H9 (cell line): ENCODE results near the gene HKDC1. TPM values are rescaled to one million over a fixed set of nuclear protein-coding genes. Genes with fewer than 3 reads are reported as not detected.

Source experiments
- DNase-seq: peaks from one replicate; pipeline ENCODE4 v3.0.0-alpha.2; 2017
- H2AFZ ChIP-seq: one replicate; pipeline ENCODE4 v1.6.1; 2013; ENCODE audit warnings: mild to moderate bottlenecking, low read length, control low read depth, moderate library complexity
- H2AK5ac ChIP-seq: 2 replicates; pipeline ENCODE4 v1.6.1; 2013; ENCODE audit warnings: low read length, control low read depth, mixed read lengths; ENCODE audit not compliant: insufficient read length
- H2BK120ac ChIP-seq: one replicate; pipeline ENCODE4 v1.6.1; 2013; ENCODE audit warnings: low read depth, mild to moderate bottlenecking, low read length, control low read depth, inconsistent platforms; ENCODE audit not compliant: poor library complexity, severe bottlenecking
- H2BK12ac ChIP-seq: 2 replicates; pipeline ENCODE4 v1.6.1; 2013; ENCODE audit warnings: low read length, control low read depth, mixed read lengths, low read depth; ENCODE audit not compliant: insufficient read length
- H2BK15ac ChIP-seq: 2 replicates; pipeline ENCODE4 v1.6.1; 2013; ENCODE audit warnings: low read depth, low read length, control low read depth
- H2BK20ac ChIP-seq: one replicate; pipeline ENCODE4 v1.6.1; 2013; ENCODE audit warnings: low read depth, mild to moderate bottlenecking, low read length, control low read depth, inconsistent platforms; ENCODE audit not compliant: poor library complexity, severe bottlenecking
- H2BK5ac ChIP-seq: 2 replicates; pipeline ENCODE4 v1.6.1; 2013; ENCODE audit warnings: low read length, control low read depth, mixed read lengths; ENCODE audit not compliant: insufficient read length
- H3K14ac ChIP-seq: 2 replicates; pipeline ENCODE4 v1.6.1; 2013; ENCODE audit warnings: low read length, control low read depth; ENCODE audit not compliant: insufficient read depth
- H3K18ac ChIP-seq: 2 replicates; pipeline ENCODE4 v1.6.1; 2013; ENCODE audit warnings: low read depth, mild to moderate bottlenecking, mixed read lengths, low read length, control low read depth; ENCODE audit not compliant: insufficient read length
- H3K23ac ChIP-seq: 2 replicates; pipeline ENCODE4 v1.6.1; 2013; ENCODE audit warnings: low read length, control low read depth, mixed read lengths, low read depth; ENCODE audit not compliant: insufficient read length
- H3K23me2 ChIP-seq: 2 replicates; pipeline ENCODE4 v1.6.1; 2013; ENCODE audit warnings: low read depth, mild to moderate bottlenecking, mixed read lengths, low read length, control low read depth; ENCODE audit not compliant: insufficient read length, poor library complexity, severe bottlenecking
- H3K27ac ChIP-seq: 2 replicates; pipeline ENCODE4 v1.5.1; 2013; ENCODE audit warnings: low read length, control low read depth, mixed read lengths, low read depth; ENCODE audit not compliant: insufficient read length
- H3K27me3 ChIP-seq: 2 replicates; pipeline ENCODE4 v1.6.1; 2013; ENCODE audit warnings: low read length, control low read depth, inconsistent platforms; ENCODE audit not compliant: insufficient read depth
- H3K4ac ChIP-seq: 2 replicates; pipeline ENCODE4 v1.6.1; 2013; ENCODE audit warnings: low read depth, mild to moderate bottlenecking, control low read depth, inconsistent platforms, low read length, moderate library complexity
- H3K4me1 ChIP-seq: 2 replicates; pipeline ENCODE4 v1.6.1; 2013; ENCODE audit warnings: low read length, control low read depth, inconsistent platforms; ENCODE audit not compliant: insufficient read depth
- H3K4me2 ChIP-seq: 2 replicates; pipeline ENCODE4 v1.6.1; 2013; ENCODE audit warnings: low read length, control low read depth, mixed read lengths; ENCODE audit not compliant: insufficient read length, insufficient read depth
- H3K56ac ChIP-seq: 2 replicates; pipeline ENCODE4 v1.6.1; 2013; ENCODE audit warnings: low read depth, mild to moderate bottlenecking, mixed read lengths, low read length, control low read depth; ENCODE audit not compliant: insufficient read length
- H3K79me1 ChIP-seq: 2 replicates; pipeline ENCODE4 v1.6.1; 2013; ENCODE audit warnings: low read depth, mild to moderate bottlenecking, moderate library complexity, low read length, control low read depth, inconsistent platforms; ENCODE audit not compliant: insufficient read depth, poor library complexity, severe bottlenecking
- H3K79me2 ChIP-seq: 2 replicates; pipeline ENCODE4 v1.6.1; 2013; ENCODE audit warnings: low read length, control low read depth, inconsistent platforms; ENCODE audit not compliant: insufficient read depth
- H3K9ac ChIP-seq: 2 replicates; pipeline ENCODE4 v1.6.1; 2013; ENCODE audit warnings: low read length, control low read depth, mixed read lengths; ENCODE audit not compliant: insufficient read length; ENCODE audit errors: extremely low read depth
- H3K9me3 ChIP-seq: one replicate; pipeline ENCODE4 v1.6.1; 2013; ENCODE audit warnings: low read depth, low read length, inconsistent platforms; ENCODE audit not compliant: control insufficient read depth
- H3T11ph ChIP-seq: one replicate; pipeline ENCODE4 v1.6.1; 2013; ENCODE audit warnings: mild to moderate bottlenecking, low read length, control low read depth, inconsistent platforms
- H4K20me1 ChIP-seq: one replicate; pipeline ENCODE4 v1.6.1; 2013; ENCODE audit not compliant: control insufficient read depth, insufficient read length, insufficient read depth
- H4K5ac ChIP-seq: 2 replicates; pipeline ENCODE4 v1.6.1; 2013; ENCODE audit warnings: low read depth, mild to moderate bottlenecking, mixed read lengths, low read length, control low read depth; ENCODE audit not compliant: insufficient read length
- H4K8ac ChIP-seq: replicated peaks from 2 replicates; pipeline ENCODE4 v1.6.1; 2013; ENCODE audit warnings: low read length, control low read depth, mixed read lengths, low read depth; ENCODE audit not compliant: insufficient read length
- H4K91ac ChIP-seq: 2 replicates; pipeline ENCODE4 v1.6.1; 2013; ENCODE audit warnings: low read depth, mild to moderate bottlenecking, moderate library complexity, mixed read lengths, low read length, control low read depth; ENCODE audit not compliant: insufficient read length
- H3K27ac Mint-ChIP-seq, 3 experiments: 2 replicates in 2 of 3; 3 replicates in 1 of 3; pipeline ENCODE4 v1.8.0; 2020 to 2021; ENCODE audit warnings: mixed read lengths in 3 of 3, mild to moderate bottlenecking in 1 of 3, moderate library complexity in 1 of 3
- H3K27me3 Mint-ChIP-seq: 2 replicates; pipeline ENCODE4 v1.8.0; 2021; ENCODE audit warnings: low read depth, mild to moderate bottlenecking, moderate library complexity, mixed read lengths
- H3K36me3 Mint-ChIP-seq, 3 experiments: 2 replicates in 2 of 3; 3 replicates in 1 of 3; pipeline ENCODE4 v1.8.0; 2020 to 2021; ENCODE audit warnings: low read depth in 3 of 3, mixed read lengths in 3 of 3; ENCODE audit not compliant: insufficient read depth in 1 of 3
- H3K4me1 Mint-ChIP-seq, 2 experiments: 2 replicates each; pipeline ENCODE4 v1.8.0; 2020; ENCODE audit warnings: mixed read lengths in 2 of 2
- H3K4me3 Mint-ChIP-seq, 2 experiments: 2 replicates in 1 of 2; 3 replicates in 1 of 2; pipeline ENCODE4 v1.8.0; 2020 to 2021; ENCODE audit warnings: mild to moderate bottlenecking in 2 of 2, mixed read lengths in 2 of 2, moderate library complexity in 1 of 2
- H3K9me3 Mint-ChIP-seq, 2 experiments: 2 replicates in 1 of 2; 3 replicates in 1 of 2; pipeline ENCODE4 v1.8.0; 2020; ENCODE audit warnings: mild to moderate bottlenecking in 2 of 2, mixed read lengths in 2 of 2, moderate library complexity in 1 of 2
- CTCF ChIP-seq: fragments of 200-600 bp; sonication (generic); conservative IDR thresholded peaks from 3 replicates; pipeline ENCODE4 v1.8.0; 2021; ENCODE audit warnings: antibody characterized with exemption, mild to moderate bottlenecking
- WGBS: extraction: QIAGEN DNeasy Blood & Tissue Kit; methylation state at CpG from one replicate; pipeline ENCODE4 v1.1.7; 2013; ENCODE audit warnings: missing lambda C conversion rate, low lambda C conversion rate, mixed read lengths; ENCODE audit not compliant: insufficient read length; ENCODE audit errors: extremely low coverage; 5-methylcytosine and 5-hydroxymethylcytosine counted together
- total RNA-seq: library from RNA; stranded (reverse); gene quantifications from 2 replicates; pipeline ENCODE4 v1.2.1, GENCODE V29; 2021

HKDC1 gene
- total RNA-seq, 1 experiment from 2014 or later, result not detected

- Mint-ChIP-seq H3K27ac (no peak overlapping the region; a peak in 1 of 7 replicates), H3K9me3 (no peaks in the 10 kb centered on the region), H3K36me3 (no peaks in the 10 kb centered on the region), H3K27me3 (peaks cover 3% of the 10 kb centered on the region; the same call in 1 of the 2 replicates), H3K4me1 (peaks cover 12 to 15% of the 10 kb centered on the region in 2 experiments), H3K4me3 (no peak overlapping the region)
- H2AFZ ChIP-seq, result no peak overlapping the region
- no peaks in the 10 kb centered on the region for H3K27me3 ChIP-seq
- no peaks in the 10 kb centered on the region for H3K4me1 ChIP-seq
- WGBS, result no CpG with 5 or more reads among the region's 4 CpGs
- H3K4me2 ChIP-seq, result no peak overlapping the region
- H4K5ac ChIP-seq, result no peak overlapping the region
- no peak overlapping the region for H3T11ph ChIP-seq
- DNase-seq, result no peak
- no peak overlapping the region for H3K4ac ChIP-seq
- no peak overlapping the region for H3K14ac ChIP-seq
- no peak overlapping the region for H4K8ac ChIP-seq
- TF ChIP-seq CTCF, result no peak
- no peaks in the 10 kb centered on the region for H3K9me3 ChIP-seq
- H4K91ac ChIP-seq, result no peak overlapping the region
- H3K79me2 ChIP-seq, result no peaks in the 10 kb centered on the region
- no peak overlapping the region for H3K9ac ChIP-seq
- H3K18ac ChIP-seq, result no peak overlapping the region
- no peak overlapping the region for H2BK15ac ChIP-seq
- H2BK120ac ChIP-seq, result no peak overlapping the region
- no peak overlapping the region for H2AK5ac ChIP-seq
- H3K27ac ChIP-seq, result no peak overlapping the region
- no peaks in the 10 kb centered on the region for H4K20me1 ChIP-seq
- no peak overlapping the region for H2BK20ac ChIP-seq
- no peak overlapping the region for H2BK5ac ChIP-seq
- H3K79me1 ChIP-seq, result no peaks in the 10 kb centered on the region
- no peaks in the 10 kb centered on the region for H3K23me2 ChIP-seq
- H3K56ac ChIP-seq, result no peak overlapping the region
- H2BK12ac ChIP-seq, result no peak overlapping the region
- no peak overlapping the region for H3K23ac ChIP-seq
These were observed 70.9 kb downstream of the HKDC1 start for GRCh38 chr10:69290993-69291392.
